Fibroblast of lung (primary cell): Measurements from ENCODE around the gene DNAI2. TPM values are rescaled to one million over a fixed set of nuclear protein-coding genes. Genes with fewer than 3 reads are reported as not detected.

Experiments
- DNase-seq, 2 donors: peaks; one replicate each; pipeline versions ENCODE4 v3.0.0 to v3.0.0-alpha.2; 2010; ENCODE audit warnings: low read depth in 2 of 2
- H2AFZ ChIP-seq: 2 replicates; pipeline ENCODE4 v1.5.1; 2012; ENCODE audit warnings: low read length, control low read depth, inconsistent platforms
- H3K27ac ChIP-seq: 2 replicates; pipeline ENCODE4 v1.5.1; 2011; ENCODE audit warnings: low read length, control low read depth; ENCODE audit not compliant: insufficient read depth
- H3K27me3 ChIP-seq: 2 replicates; pipeline ENCODE4 v1.5.1; 2011; ENCODE audit warnings: mild to moderate bottlenecking, low read length; ENCODE audit not compliant: control insufficient read depth, insufficient read depth
- H3K36me3 ChIP-seq: 2 replicates; pipeline ENCODE4 v1.5.1; 2011; ENCODE audit warnings: low read length; ENCODE audit not compliant: control insufficient read depth, insufficient read depth
- H3K4me1 ChIP-seq: 2 replicates; pipeline ENCODE4 v1.5.1; 2011; ENCODE audit warnings: low read length; ENCODE audit not compliant: control insufficient read depth, insufficient read depth; ENCODE audit errors: extremely low read depth
- H3K4me2 ChIP-seq: 2 replicates; pipeline ENCODE4 v1.5.1; 2011; ENCODE audit warnings: low read length, control low read depth; ENCODE audit not compliant: insufficient read depth; ENCODE audit errors: extremely low read depth
- H3K4me3 ChIP-seq, 4 experiments: fragments of 200-600 bp in 1 of 4; sonication (generic) in 1 of 4; replicated peaks in 1 of 4; 2 replicates each; pipeline ENCODE4 v1.5.1; 2011 to 2016; ENCODE audit warnings: low read length in 4 of 4, low read depth in 3 of 4, mild to moderate bottlenecking in 3 of 4, control low read depth in 2 of 4, inconsistent platforms in 1 of 4, mixed read lengths in 1 of 4; ENCODE audit not compliant: insufficient read depth in 1 of 4; ENCODE audit errors: control extremely low read depth in 1 of 4
- H3K79me2 ChIP-seq: 2 replicates; pipeline ENCODE4 v1.5.1; 2012; ENCODE audit warnings: mild to moderate bottlenecking, low read length, inconsistent platforms; ENCODE audit not compliant: control insufficient read depth, insufficient read depth
- H3K9ac ChIP-seq: 2 replicates; pipeline ENCODE4 v1.5.1; 2011; ENCODE audit warnings: mild to moderate bottlenecking, low read length, control low read depth; ENCODE audit not compliant: insufficient read depth
- H3K9me3 ChIP-seq: 2 replicates; pipeline ENCODE4 v1.5.1; 2012; ENCODE audit warnings: low read depth, low read length; ENCODE audit not compliant: control insufficient read depth, insufficient read depth
- H4K20me1 ChIP-seq: 2 replicates; pipeline ENCODE4 v1.5.1; 2011; ENCODE audit warnings: low read length; ENCODE audit not compliant: control insufficient read depth, insufficient read depth; ENCODE audit errors: extremely low read depth
- EZH2 ChIP-seq: IDR thresholded peaks from 2 replicates; pipeline ENCODE4 v1.5.1; 2012; ENCODE audit warnings: low read length, control low read depth, mild to moderate bottlenecking; ENCODE audit errors: missing control alignments
- polyA plus RNA-seq, 2 donors: library from polyadenylated mRNA; depleted of rRNA in 1 of 2; stranded (reverse) in 1 of 2; unstranded in 1 of 2; fragments of >200 nt; gene quantifications; 2 replicates each; pipeline ENCODE4 v1.2.1, GENCODE V29; 2011 to 2012; ENCODE audit warnings: missing spikeins in 1 of 2
- total RNA-seq: library from RNA; depleted of rRNA; stranded (reverse); fragments of >200 nt; gene quantifications from 2 replicates; pipeline ENCODE4 v1.2.1, GENCODE V29; 2014
- TF ChIP-seq, protein P1 (sequence below), 2 donors: IDR thresholded peaks in 1 of 2; conservative IDR thresholded peaks in 1 of 2; 1 replicate in 1 of 2; 2 replicates in 1 of 2; pipeline ENCODE4 v1.5.1; 2011 to 2012; ENCODE audit warnings: low read length in 2 of 2, control low read depth in 1 of 2, inconsistent platforms in 1 of 2, low read depth in 1 of 2, mild to moderate bottlenecking in 1 of 2

DNAI2 gene
- total and polyA plus RNA-seq, 2 donors (not counting 1 experiment from before 2014, with no cell fraction given), result not detected

GRCh38 chr17:74245871-74246270 lies 28.2 kb upstream of the DNAI2 start:
- no peak for DNase-seq
- Histone ChIP-seq H3K36me3 (no peaks in the 10 kb centered on the region), H4K20me1 (no peaks in the 10 kb centered on the region), H3K9ac (no peak overlapping the region), H3K27me3 (no peaks in the 10 kb centered on the region), H3K27ac (no peak overlapping the region), H3K9me3 (no peaks in the 10 kb centered on the region), H3K4me2 (no peak overlapping the region), H3K4me3 (no peak overlapping the region), H3K4me1 (no peaks in the 10 kb centered on the region), H3K79me2 (no peaks in the 10 kb centered on the region), H2AFZ (no peak overlapping the region)
- TF ChIP-seq, protein P1, sequence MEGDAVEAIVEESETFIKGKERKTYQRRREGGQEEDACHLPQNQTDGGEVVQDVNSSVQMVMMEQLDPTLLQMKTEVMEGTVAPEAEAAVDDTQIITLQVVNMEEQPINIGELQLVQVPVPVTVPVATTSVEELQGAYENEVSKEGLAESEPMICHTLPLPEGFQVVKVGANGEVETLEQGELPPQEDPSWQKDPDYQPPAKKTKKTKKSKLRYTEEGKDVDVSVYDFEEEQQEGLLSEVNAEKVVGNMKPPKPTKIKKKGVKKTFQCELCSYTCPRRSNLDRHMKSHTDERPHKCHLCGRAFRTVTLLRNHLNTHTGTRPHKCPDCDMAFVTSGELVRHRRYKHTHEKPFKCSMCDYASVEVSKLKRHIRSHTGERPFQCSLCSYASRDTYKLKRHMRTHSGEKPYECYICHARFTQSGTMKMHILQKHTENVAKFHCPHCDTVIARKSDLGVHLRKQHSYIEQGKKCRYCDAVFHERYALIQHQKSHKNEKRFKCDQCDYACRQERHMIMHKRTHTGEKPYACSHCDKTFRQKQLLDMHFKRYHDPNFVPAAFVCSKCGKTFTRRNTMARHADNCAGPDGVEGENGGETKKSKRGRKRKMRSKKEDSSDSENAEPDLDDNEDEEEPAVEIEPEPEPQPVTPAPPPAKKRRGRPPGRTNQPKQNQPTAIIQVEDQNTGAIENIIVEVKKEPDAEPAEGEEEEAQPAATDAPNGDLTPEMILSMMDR (conservative IDR thresholded peaks at IDR 0.05 in 1 of 2, IDR thresholded peaks at IDR 0.05 in 1 of 2; ENCODE audit: low read depth in 1 of 2, low read length in 2 of 2), result no peak
- no peak for TF ChIP-seq EZH2

DNA sequence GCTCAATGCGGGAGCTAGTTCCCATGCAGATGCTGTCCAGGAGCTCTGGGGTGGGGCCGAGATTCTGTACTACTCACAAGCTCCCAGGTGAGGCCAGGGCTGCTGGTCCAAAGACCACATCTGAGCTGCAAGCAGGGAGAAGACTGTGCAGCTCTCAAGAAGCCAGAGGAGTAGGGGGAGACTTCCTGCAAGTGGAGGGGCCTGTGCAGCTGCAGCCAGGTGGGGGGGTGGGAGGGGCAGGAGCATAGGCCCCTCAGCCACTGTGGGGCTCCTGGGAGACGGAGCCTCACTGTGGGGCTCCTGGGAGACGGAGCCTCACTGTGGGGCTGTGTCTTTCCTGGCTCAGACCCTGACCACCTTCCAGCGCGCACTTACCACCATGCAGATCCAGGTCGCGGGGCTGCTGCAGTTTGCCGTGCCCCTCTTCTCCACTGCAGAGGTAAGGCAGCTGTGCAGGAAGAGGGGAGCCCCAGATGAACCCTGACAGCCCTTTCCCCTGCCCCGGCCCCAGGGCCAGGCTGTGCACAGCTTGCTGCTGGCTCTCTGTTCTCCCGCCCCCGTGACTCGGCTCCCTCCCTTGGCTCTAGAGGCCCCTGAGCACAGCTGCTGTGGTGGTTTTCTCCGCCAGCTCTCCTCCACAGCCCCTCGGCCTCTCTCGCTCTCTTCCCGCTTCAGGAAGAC lies 24.3 kb upstream of the DNAI2 start:
- no peak for DNase-seq
- TF ChIP-seq EZH2, result no peak
- TF ChIP-seq, protein P1 (conservative IDR thresholded peaks at IDR 0.05 in 1 of 2, IDR thresholded peaks at IDR 0.05 in 1 of 2; ENCODE audit: low read depth in 1 of 2, low read length in 2 of 2), result no peak
- Histone ChIP-seq H3K9ac (no peak overlapping the region), H3K9me3 (no peaks in the 10 kb centered on the region), H3K4me2 (no peak overlapping the region), H4K20me1 (no peaks in the 10 kb centered on the region), H3K27me3 (no peaks in the 10 kb centered on the region), H3K79me2 (no peaks in the 10 kb centered on the region), H2AFZ (no peak overlapping the region), H3K4me1 (no peaks in the 10 kb centered on the region), H3K4me3 (no peak overlapping the region), H3K36me3 (no peaks in the 10 kb centered on the region), H3K27ac (no peak overlapping the region)

DNA sequence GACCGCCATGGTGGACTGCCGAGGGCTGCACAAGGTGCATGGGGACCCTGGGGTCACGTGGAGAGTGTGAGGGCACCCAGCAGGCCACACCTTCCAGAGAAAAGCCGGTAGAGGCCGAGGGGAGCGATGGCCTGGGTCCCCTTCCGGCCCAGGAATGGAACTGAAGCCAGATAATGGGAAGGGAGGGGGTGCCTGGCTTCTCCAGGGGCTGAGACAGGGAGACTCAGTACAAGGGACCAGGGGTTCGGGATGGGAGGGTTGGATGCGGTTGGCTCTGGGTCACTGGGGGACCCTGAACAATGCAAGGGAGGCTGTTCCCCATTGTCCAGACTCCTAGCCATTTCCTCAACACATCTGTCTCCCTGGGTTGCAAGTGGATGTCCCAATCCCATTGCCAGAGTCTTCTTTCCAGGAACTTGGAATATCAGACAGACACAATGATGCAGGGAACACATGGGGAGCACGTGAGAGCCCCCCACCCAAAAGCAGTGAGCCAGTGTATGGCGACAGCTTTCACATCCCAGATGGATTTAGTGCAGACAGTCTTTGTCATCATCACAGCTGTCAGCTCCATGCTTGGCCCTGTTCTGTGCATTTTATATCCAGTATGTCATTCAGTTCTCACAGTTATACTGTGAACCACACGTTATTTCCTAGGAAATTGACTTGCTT lies 23.6 kb upstream of the DNAI2 start:
- DNase-seq, result no peak
- TF ChIP-seq EZH2, result no peak
- TF ChIP-seq, protein P1 (conservative IDR thresholded peaks at IDR 0.05 in 1 of 2, IDR thresholded peaks at IDR 0.05 in 1 of 2; ENCODE audit: low read depth in 1 of 2, low read length in 2 of 2), result no peak
- Histone ChIP-seq H3K9me3 (no peaks in the 10 kb centered on the region), H3K4me2 (no peak overlapping the region), H3K9ac (no peak overlapping the region), H3K4me1 (no peaks in the 10 kb centered on the region), H3K4me3 (no peak overlapping the region), H3K27me3 (no peaks in the 10 kb centered on the region), H4K20me1 (no peaks in the 10 kb centered on the region), H3K79me2 (no peaks in the 10 kb centered on the region), H3K27ac (no peak overlapping the region), H3K36me3 (no peaks in the 10 kb centered on the region), H2AFZ (no peak overlapping the region)
